Left ventricle myocardium superior (tissue), 1 donor: ENCODE measurements around the gene ZNF629. TPM values are rescaled to one million over a fixed set of nuclear protein-coding genes. Genes with fewer than 3 reads are reported as not detected.

Experiments
- ATAC-seq: fragments of 200-7000 bp; cut with Tn5 transposase; one replicate; pipeline ENCODE4 v1.9.1; 2020; ENCODE audit warnings: mild to moderate bottlenecking, moderate library complexity
- DNase-seq: peaks from one replicate; pipeline ENCODE4 v3.0.0-alpha.2; 2020
- intact Hi-C: fragments of 100-400 bp; cut with micrococcal nuclease; formaldehyde crosslinking; loops from one replicate; pipeline ENCODE4 v1.11.0; 2022
- total RNA-seq: library from RNA; stranded (reverse); fragmentation: NEBNext Ultra II Directional; extraction: Animal tissue kit (Norgen Biotek cat#: 25700); gene quantifications from one replicate; pipeline ENCODE4 v1.2.1, GENCODE V29; 2021
- donor health status: DM: no; HTN: yes; CAD: no; lungs with severe emphysema.

Gene ZNF629
- total RNA-seq, 1 donor from 2014 or later = 19.2 TPM

- ATAC-seq (no peak), DNase-seq (no peak)
- intact Hi-C loops = no loop called here
Measured at GRCh38 chr16:30736995-30737793, 49.8 kb downstream of the ZNF629 start.

GRCh38 chr16:30731411-30731810, 55.6 kb downstream of the ZNF629 start:
- intact Hi-C loops = no loop called here
- no peak for ATAC-seq
- no peak for DNase-seq

- peak; percentile 46 for DNase-seq
- peak; percentile 44 for ATAC-seq
- intact Hi-C loops = no loop called here
Measured at GRCh38 chr16:30728899-30729672, 57.9 kb downstream of the ZNF629 start.

Other genes starting within 250 kb of the ZNF629 start
- gene ZNF764, start 228.8 kb downstream of the ZNF629 start, total RNA-seq = 9.1 TPM
- gene ZNF688, start 215.5 kb downstream of the ZNF629 start, total RNA-seq = 10.0 TPM
- gene ZNF785, start 201.5 kb downstream of the ZNF629 start, total RNA-seq = 7.3 TPM
- 4.8 TPM for gene ZNF689, start 176.8 kb downstream of the ZNF629 start, total RNA-seq
- gene PRR14, start 136.2 kb downstream of the ZNF629 start, total RNA-seq = 22.0 TPM
- gene FBRS, start 128.8 kb downstream of the ZNF629 start, total RNA-seq = 30.4 TPM
- 49.3 TPM for gene SRCAP, start 88.0 kb downstream of the ZNF629 start, total RNA-seq
- 16.7 TPM for gene PHKG2, start 38.8 kb downstream of the ZNF629 start, total RNA-seq
- gene CFAP119, start 25.1 kb downstream of the ZNF629 start, total RNA-seq = 1.1 TPM
- gene RNF40, start 24.9 kb downstream of the ZNF629 start, total RNA-seq = 49.3 TPM
- 29.6 TPM for gene BCL7C, start 106.9 kb upstream of the ZNF629 start, total RNA-seq
- gene CTF1, start 109.4 kb upstream of the ZNF629 start, total RNA-seq = 7.5 TPM
- 5.7 TPM for gene FBXL19, start 136.4 kb upstream of the ZNF629 start, total RNA-seq
- 10.8 TPM for gene ORAI3, start 161.9 kb upstream of the ZNF629 start, total RNA-seq
- gene SETD1A, start 170.5 kb upstream of the ZNF629 start, total RNA-seq = 11.0 TPM
- gene HSD3B7, start 198.0 kb upstream of the ZNF629 start, total RNA-seq = 7.4 TPM
- gene STX1B, start 223.4 kb upstream of the ZNF629 start, total RNA-seq = 0.40 TPM
- 42.4 TPM for gene STX4, start 246.4 kb upstream of the ZNF629 start, total RNA-seq